Measurements from ENCODE around the gene GPR173.
A peak's percentile ranks its signal among the peaks of the same experiment; 100 is the strongest.

GPR173 gene

DNA sequence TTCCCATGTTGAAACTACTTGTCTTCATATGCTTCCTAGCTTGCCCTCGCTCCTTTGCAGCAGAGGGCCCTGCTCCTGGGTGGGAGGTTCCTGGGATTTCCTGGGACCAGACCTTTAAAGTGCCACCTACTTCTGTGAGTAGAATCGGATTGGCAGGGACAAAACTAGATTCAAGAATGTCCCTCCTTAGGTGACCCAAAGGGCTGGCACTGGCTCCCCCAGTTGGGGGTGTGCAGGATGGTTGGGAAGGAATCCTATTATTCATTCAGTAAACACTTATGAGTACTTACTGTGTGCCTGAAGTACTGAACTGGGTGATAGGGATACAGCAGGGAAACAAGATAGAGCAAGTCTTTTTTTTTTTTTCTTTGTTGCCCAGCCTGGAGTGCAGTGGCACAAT lies 42.8 kb downstream of the GPR173 start:
- DNase-seq: no peak

DNA sequence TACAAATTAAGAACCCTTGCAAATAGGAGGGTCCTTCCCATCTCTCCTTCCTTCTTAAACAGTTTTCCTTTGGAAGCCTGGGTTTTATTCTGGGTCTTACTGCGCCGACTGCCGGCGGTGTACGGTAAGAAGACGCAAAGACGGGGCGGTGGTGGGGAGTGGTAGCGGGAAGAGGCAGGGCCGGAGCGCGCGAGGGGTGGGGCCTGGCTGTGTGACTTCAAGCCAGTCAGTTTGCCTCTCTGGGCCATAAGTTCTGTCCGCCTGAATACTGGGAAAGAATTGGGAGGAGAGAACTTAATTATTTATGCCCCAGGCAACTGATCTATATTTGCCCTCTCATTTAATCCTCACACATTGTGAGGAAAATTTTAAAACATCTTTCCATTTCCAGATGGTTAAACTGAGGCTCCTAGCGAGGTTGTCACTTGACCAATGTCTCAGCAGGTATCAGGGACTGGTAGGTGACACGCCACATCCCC lies 44.6 kb downstream of the GPR173 start:
- peak; percentile 75 for DNase-seq

DNA sequence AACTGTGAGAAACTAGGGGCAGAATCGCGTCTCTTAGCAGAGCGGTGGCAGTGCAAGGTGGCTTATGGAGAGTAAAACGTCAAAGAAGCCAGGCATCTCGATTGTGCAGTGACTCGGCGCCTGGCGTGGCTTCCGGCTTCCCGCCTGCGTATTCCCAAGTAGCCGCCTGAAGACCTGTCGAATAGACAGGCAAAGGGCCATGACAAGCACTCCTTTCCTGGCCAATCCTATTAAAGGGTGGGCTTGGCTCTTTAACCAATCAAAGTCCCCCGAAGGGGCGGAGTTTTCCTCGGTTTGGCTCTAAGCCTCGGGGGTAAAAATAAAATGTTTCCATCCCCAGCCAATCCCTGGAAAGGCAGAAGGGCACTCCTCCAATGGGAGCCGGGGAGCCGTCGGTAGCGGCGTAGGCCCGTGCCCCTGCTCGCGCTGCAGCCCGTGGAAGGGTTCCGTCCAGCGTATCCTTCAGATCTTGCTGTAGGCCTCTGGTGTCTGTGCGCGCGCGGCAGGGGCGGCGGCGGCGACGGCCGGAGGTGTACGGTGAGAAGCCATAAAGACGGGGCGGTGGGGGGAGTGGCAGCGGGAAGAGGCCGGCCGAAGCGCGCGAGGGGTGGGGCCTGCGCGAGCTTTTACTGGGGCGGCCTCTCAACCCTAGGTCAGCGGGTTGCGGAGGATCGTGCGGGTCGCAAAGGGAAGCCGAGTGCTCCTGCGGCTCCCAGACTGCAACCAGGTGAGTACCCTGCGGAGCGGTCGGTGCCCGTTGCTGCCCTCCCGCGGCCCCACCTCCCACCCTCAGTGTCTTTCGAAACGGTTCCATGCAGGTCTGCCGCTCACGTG lies 45.4 kb downstream of the GPR173 start, which contains the start of gene KANTR:
KANTR (plus strand) TSS at position 395 of the 834 bp plus-strand sequence. CDS start 30,131 bp downstream, outside the sequence.
- DNase-seq: peak; percentile 71

DNA sequence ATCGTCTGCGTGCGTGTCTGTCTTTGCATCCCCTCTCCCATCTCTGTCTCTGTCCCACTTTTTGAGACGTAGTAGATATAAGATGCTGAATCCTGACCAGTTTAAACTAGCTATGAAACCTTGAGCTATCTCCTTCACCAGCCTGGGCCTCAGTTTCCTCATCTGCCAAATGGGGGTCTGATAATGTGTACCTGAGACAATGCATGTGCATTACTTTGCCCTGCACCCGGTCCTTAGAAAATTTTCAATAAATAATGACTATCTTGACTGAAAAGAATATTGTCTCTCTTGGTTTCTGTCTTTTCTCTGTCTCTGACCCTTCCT lies 46.0 kb downstream of the GPR173 start:
- no peak for DNase-seq

DNA sequence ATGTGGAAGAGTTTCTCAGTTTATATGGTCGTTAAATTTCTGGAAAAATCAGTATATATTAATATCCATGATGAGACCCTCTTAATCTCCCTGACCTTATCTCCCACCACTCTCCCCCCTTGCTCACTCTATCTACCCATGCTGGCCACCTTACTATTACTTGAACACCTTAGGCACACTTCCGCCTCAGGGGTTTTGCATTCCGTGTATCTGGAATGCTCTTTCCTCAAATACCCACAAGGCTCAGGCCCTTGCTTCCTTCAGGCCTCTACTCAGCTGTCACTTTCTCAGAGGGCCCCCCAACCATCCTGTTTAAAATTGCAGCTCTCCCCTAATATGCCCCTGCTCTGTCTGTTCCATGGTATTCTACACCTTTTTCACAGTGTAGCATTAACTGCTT lies 47.2 kb downstream of the GPR173 start:
- no peak for DNase-seq

DNA sequence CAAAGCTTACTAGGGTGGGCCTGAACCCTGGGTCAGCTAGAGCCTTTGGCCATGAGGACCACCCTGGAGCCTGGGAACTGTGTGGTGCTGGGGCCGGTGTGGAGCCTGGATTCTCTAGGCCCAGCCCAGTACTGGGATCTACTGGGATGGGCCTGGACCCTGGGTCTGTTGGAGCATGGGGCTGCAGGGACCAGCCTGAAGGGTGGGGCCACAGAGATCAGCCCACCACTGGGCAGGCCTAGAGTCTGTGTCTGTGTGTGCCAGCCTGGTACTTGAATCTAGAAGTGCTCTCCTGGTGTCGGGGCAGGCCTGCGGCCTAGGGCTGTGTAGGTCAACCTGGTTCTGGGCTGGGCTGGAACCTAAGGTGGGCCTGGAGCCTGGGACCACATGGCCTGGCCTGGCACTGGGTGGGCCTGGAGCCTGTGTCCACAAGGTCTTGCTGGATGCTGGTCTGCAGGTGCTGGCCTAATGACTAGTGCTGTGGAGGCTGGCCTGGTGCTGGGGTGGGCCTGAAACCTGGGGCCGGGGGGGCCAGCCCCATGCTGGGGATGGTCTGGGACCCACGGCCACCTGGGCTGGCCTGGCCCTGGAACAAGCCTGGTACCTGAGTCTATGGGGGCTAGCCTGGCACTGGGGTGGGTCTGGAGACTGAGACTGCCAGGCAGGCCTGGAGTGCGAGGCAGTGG lies 66.4 kb downstream of the GPR173 start:
- DNase-seq: no peak

DNA sequence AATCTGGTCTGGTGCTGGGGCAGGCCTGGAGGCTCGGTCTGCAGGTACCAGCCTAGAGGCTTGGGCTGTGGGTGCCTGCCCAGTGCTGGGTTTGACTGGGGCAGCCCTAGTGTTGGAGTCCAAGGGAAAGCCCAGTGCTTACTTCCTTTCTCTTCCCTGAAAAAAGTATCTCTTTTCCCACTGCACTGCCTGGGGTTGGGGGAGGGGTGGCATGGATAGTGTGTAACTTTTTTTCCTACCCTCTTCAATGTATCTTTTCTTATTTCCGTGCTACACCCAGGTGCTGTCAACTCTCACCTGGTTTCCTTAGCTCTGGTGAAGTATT lies 66.9 kb downstream of the GPR173 start:
- no peak for DNase-seq

DNA sequence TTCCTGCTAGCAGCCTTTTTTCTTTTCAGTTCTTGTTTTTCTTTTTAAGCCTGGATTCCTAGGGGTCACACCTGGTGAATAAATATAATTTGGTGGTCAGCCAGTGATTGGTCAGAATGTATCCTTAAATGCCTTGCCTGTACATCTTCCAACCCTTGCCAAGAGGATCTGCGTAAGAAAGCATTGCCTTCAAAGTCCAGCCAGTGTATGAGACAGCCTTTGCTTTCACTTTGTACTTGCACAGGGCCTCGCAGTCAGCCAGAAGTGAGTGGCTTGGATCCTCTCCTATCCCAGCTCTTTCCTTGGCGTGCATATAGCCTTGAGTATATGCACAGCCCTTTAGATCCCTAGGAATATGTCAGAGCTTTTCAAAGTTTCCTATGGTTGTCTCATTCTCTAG lies 67.5 kb downstream of the GPR173 start:
- no peak for DNase-seq

DNA sequence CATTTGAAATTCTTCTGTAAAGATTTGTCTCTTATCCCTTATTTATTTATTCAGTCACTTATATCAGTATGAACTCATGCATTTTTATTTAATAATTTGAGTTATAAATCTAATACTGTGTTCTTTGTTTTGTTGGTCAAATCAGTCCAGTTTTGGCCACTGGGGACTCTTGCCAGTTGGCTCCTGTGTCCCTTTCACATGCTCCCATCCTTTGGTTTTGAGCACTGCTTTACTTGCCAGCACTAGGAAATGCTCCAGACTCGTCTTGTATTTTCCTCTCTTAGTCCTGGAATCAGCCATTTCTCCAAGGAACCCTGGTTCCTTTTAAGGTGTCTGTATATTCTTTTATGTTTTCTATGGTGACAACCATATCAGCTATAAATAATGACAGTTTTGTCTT lies 73.4 kb downstream of the GPR173 start:
- DNase-seq: no peak

DNA sequence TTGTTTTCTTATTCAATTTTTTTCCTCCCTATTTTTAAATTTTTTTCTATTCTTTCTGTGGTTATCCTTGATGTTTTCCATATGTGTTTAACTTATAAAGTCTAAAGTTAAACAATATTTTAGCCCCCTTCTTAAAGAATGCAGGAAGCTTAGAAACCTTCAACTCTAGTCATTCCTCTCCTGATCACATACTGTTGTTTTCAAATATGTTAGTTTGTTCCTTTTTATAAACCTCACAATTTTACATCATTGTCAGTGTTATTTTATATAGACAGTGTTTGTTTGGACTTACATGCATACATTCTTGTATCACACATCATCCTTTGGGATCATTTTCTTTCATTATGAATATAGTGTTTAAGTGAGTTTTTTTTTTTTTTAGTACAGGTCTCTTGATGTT lies 76.9 kb downstream of the GPR173 start:
- DNase-seq: no peak

DNA sequence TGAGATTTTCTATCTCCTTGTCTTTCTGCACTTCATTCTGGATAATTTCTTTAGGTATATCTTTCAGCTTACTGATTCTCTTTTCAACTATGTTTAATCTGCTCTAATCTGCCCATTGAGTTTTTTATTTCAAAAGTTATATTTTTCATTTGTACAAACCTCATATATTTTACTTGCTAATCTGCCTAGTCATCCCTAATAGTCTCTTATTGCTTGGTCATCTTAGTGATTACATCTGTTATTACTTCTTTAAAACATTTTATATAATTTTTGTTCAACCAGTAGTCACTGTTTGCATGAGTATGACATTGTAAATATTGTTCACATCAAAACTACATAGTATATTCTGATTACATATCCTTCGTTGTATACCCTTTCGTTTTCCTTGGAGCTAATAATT lies 77.8 kb downstream of the GPR173 start:
- DNase-seq: no peak

DNA sequence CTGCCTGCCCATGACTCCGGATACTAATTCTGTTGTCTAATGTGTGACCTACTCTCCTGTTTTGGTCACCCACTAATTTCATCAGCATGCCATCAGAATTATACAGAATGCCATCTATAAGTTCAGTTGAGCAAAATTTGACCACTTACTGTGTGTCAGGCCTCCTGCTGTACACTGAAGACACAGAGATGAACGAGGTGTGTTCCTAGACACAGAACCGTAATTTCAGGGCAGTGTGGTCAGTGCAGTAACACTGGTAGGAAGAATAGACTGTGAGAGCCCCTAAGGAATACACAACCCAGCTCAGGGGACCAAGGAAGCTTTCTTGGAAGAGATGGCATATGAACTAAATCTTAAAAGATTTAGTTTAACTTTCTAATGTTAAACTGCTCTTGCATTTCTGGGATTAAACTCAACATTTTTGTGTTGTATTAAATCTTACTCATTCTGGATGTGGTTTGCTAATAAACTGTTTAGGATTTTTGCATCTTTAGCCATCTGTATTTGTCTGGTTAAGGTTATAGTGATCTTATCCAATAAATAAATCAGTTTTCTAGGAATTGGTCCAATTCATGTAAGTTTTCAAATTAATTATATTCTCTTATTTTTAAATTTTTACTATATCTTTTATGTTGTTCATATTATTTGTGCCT lies 79.6 kb downstream of the GPR173 start:
- DNase-seq: no peak
